Left lung (tissue), 10 donors: ENCODE data around the gene ZFP42. TPM values are rescaled to one million over a fixed set of nuclear protein-coding genes. Genes with fewer than 3 reads are reported as not detected.
"Not testable (repeated sequence)": the region's sequence is repeated elsewhere in the genome, so short reads cannot be mapped to it uniquely, and the experiment has no call there.

Experiments used
- ATAC-seq: fragments of 200-7000 bp; cut with Tn5 transposase; one replicate; pipeline ENCODE4 v1.9.1; 2020; ENCODE audit warnings: moderate library complexity
- DNase-seq, 4 donors: peaks; one replicate each; pipeline ENCODE4 v3.0.0-alpha.2; 2013 to 2020
- H3K27ac ChIP-seq, 2 donors: fragments of 200-600 bp; sonication (generic) in 1 of 2; one replicate each; pipeline versions ENCODE4 v1.5.0 to v1.8.0; 2020 to 2021
- H3K27me3 ChIP-seq, 2 donors: fragments of 200-600 bp; sonication (generic) in 1 of 2; one replicate each; pipeline versions ENCODE4 v1.5.0 to v1.8.0; 2020 to 2021
- H3K36me3 ChIP-seq, 2 donors: fragments of 200-600 bp; sonication (generic) in 1 of 2; one replicate each; pipeline versions ENCODE4 v1.5.0 to v1.8.0; 2020 to 2021
- H3K4me1 ChIP-seq, 2 donors: fragments of 200-600 bp; one replicate each; pipeline ENCODE4 v1.8.0; 2021
- H3K4me3 ChIP-seq, 2 donors: fragments of 200-600 bp; sonication (generic) in 1 of 2; one replicate each; pipeline versions ENCODE4 v1.5.0 to v1.8.0; 2020 to 2021; ENCODE audit warnings: mild to moderate bottlenecking in 1 of 2
- H3K9me3 ChIP-seq, 2 donors: fragments of 200-600 bp; sonication (generic) in 1 of 2; one replicate each; pipeline versions ENCODE4 v1.5.0 to v1.8.0; 2020 to 2021
- intact Hi-C, 2 donors: fragments of 100-400 bp; cut with DNase I; formaldehyde crosslinking; loops; one replicate each; pipeline versions ENCODE4 v1.11.2 to v1.14.2; 2022
- polyA plus RNA-seq, 6 donors: library from polyadenylated mRNA; unstranded; fragments of 120-200 nt; gene quantifications; one replicate each; pipeline ENCODE4 v1.2.1, GENCODE V29; 2013; ENCODE audit not compliant: insufficient read length in 6 of 6
- total RNA-seq, 2 donors: library from RNA; stranded (reverse); fragmentation: NEBNext Ultra II Directional; extraction: Animal tissue kit (Norgen Biotek cat#: 25700); gene quantifications; one replicate each; pipeline ENCODE4 v1.2.1, GENCODE V29; 2021
- TF ChIP-seq, protein P1 (sequence below), 2 donors: fragments of 200-600 bp; sonication (generic) in 1 of 2; IDR thresholded peaks; one replicate each; pipeline versions ENCODE4 v1.5.0 to v1.8.0; 2021; ENCODE audit warnings: antibody characterized with exemption in 2 of 2
- donor health status: DM: no; HTN: yes; CAD: no.
- donor health status: DM: no; HTN: no; CAD: no.

ZFP42 gene
- total and polyA plus RNA-seq, 8 donors: 0.96 to 13.2 (median 8.4) TPM; not detected in 1

- Histone ChIP-seq H3K4me3 (no peak overlapping the region), H3K4me1 (no peaks in the 10 kb centered on the region), H3K9me3 (peaks cover 0 to 14% of the 10 kb centered on the region in 2 donors), H3K27me3 (peaks cover 0 to 9% of the 10 kb centered on the region in 2 donors), H3K27ac (no peak overlapping the region), H3K36me3 (no peaks in the 10 kb centered on the region)
- intact Hi-C loops: no loop called here
- ATAC-seq: no peak
- DNase-seq: no peak
- TF ChIP-seq, protein P1, sequence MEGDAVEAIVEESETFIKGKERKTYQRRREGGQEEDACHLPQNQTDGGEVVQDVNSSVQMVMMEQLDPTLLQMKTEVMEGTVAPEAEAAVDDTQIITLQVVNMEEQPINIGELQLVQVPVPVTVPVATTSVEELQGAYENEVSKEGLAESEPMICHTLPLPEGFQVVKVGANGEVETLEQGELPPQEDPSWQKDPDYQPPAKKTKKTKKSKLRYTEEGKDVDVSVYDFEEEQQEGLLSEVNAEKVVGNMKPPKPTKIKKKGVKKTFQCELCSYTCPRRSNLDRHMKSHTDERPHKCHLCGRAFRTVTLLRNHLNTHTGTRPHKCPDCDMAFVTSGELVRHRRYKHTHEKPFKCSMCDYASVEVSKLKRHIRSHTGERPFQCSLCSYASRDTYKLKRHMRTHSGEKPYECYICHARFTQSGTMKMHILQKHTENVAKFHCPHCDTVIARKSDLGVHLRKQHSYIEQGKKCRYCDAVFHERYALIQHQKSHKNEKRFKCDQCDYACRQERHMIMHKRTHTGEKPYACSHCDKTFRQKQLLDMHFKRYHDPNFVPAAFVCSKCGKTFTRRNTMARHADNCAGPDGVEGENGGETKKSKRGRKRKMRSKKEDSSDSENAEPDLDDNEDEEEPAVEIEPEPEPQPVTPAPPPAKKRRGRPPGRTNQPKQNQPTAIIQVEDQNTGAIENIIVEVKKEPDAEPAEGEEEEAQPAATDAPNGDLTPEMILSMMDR (IDR thresholded peaks at IDR 0.05): no peak
Observed at GRCh38 chr4:188037003-188037713, 41.6 kb downstream of the ZFP42 start.

DNA sequence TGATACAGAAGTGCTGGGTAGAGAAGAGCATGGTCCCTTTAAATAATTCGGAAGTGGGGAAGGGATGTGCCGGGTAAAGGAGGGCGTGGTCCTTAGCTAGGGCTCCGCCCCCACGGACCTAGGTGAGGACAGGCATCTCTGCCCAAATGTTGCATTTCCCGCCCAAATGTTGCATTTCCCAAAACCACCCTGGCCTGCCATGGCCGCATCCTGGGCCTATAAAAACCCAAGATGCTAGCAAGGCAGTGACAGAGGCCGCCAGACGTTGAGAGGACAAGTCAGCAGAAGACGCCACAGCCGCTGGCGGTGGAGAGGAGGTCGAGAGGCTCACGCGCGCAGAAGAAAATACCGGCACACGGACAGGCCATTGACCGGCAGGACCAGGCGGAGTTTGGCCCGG, 46.1 kb downstream of the ZFP42 start:
- intact Hi-C loops: no loop called here
- Histone ChIP-seq H3K27ac (no peak overlapping the region), H3K4me1 (no peaks in the 10 kb centered on the region)

GRCh38 chr4:188042191-188042590, 46.6 kb downstream of the ZFP42 start:
- Histone ChIP-seq H3K9me3 (peaks cover 0 to 9% of the 10 kb centered on the region in 2 donors), H3K36me3 (no peaks in the 10 kb centered on the region), H3K27me3 (no peaks in the 10 kb centered on the region), H3K27ac (no peak overlapping the region), H3K4me3 (no peak overlapping the region), H3K4me1 (no peaks in the 10 kb centered on the region)
- DNase-seq (no peak), ATAC-seq (no peak)
- TF ChIP-seq, protein P1 (IDR thresholded peaks at IDR 0.05): no peak
- intact Hi-C loops: no loop called here

More for the DNA sequence above, 46.1 kb downstream of the ZFP42 start:
- no peaks in the 10 kb centered on the region for H3K36me3 ChIP-seq
- H3K4me3 ChIP-seq: no peak overlapping the region
- ATAC-seq (no peak), DNase-seq (peak in 1 of 4 donors; percentile 73)
- TF ChIP-seq, protein P1 (IDR thresholded peaks at IDR 0.05): no peak
- H3K27me3 ChIP-seq: no peaks in the 10 kb centered on the region
- H3K9me3 ChIP-seq: peaks cover 0 to 9% of the 10 kb centered on the region in 2 donors

DNA sequence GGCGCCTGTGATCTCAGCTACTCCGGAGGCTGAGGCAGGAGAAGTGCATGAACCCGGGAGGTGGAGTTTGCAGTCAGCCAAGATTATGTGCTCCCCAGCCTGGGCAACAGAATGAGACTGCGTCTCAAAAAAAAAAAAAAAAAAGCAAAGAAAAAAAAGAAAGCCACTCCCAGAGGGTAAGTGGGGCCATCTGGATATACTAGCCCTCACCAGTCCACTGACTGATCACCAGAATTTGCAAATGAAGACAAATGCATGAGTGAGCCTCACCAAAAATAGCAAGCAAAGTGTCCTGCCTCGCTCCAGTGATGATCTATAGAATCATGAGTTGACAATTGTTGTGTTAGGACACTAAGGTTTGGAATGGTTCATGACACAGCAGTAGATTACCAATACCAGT, 47.6 kb downstream of the ZFP42 start:
- TF ChIP-seq, protein P1 (IDR thresholded peaks at IDR 0.05): no peak
- Histone ChIP-seq H3K27ac (no peak overlapping the region), H3K36me3 (no peaks in the 10 kb centered on the region), H3K4me3 (no peak overlapping the region), H3K9me3 (peaks cover 0 to 9% of the 10 kb centered on the region in 2 donors), H3K4me1 (no peaks in the 10 kb centered on the region), H3K27me3 (no peaks in the 10 kb centered on the region)
- intact Hi-C loops: no loop called here
- ATAC-seq (no peak), DNase-seq (no peak)

GRCh38 chr4:188045461-188045860, 49.9 kb downstream of the ZFP42 start:
- ATAC-seq, DNase-seq, H3K4me1 ChIP-seq, H3K4me3 ChIP-seq, H3K9me3 ChIP-seq, intact Hi-C loops, H3K36me3 ChIP-seq, H3K27ac ChIP-seq, H3K27me3 ChIP-seq: not testable (repeated sequence)

DNA sequence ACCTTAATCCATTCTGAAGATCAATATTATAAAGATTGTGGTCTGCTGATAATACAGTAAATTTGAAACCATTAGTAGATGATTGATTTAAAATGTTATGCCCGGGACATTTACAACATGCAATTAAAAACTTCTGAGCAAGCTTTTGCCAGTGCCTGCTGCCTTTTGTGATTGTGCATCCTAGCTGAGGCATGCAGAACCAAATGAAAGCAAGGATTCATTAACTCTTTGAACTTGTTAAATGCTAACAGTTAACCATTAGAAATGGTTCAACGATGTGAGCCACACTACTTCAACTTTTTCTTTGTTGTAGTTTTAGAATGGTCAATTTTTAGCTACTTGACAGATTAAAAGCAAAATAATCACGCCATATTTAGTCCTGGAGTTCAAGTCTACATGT, 51.1 kb downstream of the ZFP42 start:
- H3K36me3 ChIP-seq: no peaks in the 10 kb centered on the region
- intact Hi-C loops: no loop called here
- no peaks in the 10 kb centered on the region for H3K4me1 ChIP-seq
- TF ChIP-seq, protein P1 (IDR thresholded peaks at IDR 0.05): no peak
- H3K4me3 ChIP-seq: no peak overlapping the region
- no peak for DNase-seq
- ATAC-seq: no peak
- peaks cover 0 to 4% of the 10 kb centered on the region in 2 donors for H3K9me3 ChIP-seq
- no peak overlapping the region for H3K27ac ChIP-seq
- H3K27me3 ChIP-seq: no peaks in the 10 kb centered on the region
